IPS-18a (cell line): ENCODE data around the gene PGAP6.
"Not testable (repeated sequence)": the region's sequence is repeated elsewhere in the genome, so short reads cannot be mapped to it uniquely, and the experiment has no call there.

Source experiments
- H3K27ac ChIP-seq: one replicate; pipeline ENCODE4 v1.5.1; 2013; ENCODE audit warnings: low read length
- H3K27me3 ChIP-seq: one replicate; pipeline ENCODE4 v1.6.1; 2013; ENCODE audit warnings: mild to moderate bottlenecking, low read length; ENCODE audit not compliant: control insufficient read depth, insufficient read depth
- H3K36me3 ChIP-seq: one replicate; pipeline ENCODE4 v1.6.1; 2013; ENCODE audit warnings: low read depth, low read length; ENCODE audit not compliant: control insufficient read depth
- H3K4me1 ChIP-seq: one replicate; pipeline ENCODE4 v1.6.1; 2013; ENCODE audit warnings: low read depth, low read length; ENCODE audit not compliant: control insufficient read depth
- H3K4me3 ChIP-seq: one replicate; pipeline ENCODE4 v1.5.1; 2013; ENCODE audit warnings: low read length
- H3K9ac ChIP-seq: one replicate; pipeline ENCODE4 v1.6.1; 2013; ENCODE audit warnings: mild to moderate bottlenecking, low read length, moderate library complexity
- H3K9me3 ChIP-seq: one replicate; pipeline ENCODE4 v1.6.1; 2013; ENCODE audit warnings: low read depth, low read length; ENCODE audit not compliant: control insufficient read depth

The PGAP6 gene

GRCh38 chr16:368388-369158, 13.2 kb downstream of the PGAP6 start:
- no peak overlapping the region for H3K9ac ChIP-seq
- peaks cover 42% of the 10 kb centered on the region for H3K36me3 ChIP-seq

GRCh38 chr16:367333-367903, 14.4 kb downstream of the PGAP6 start:
- H3K27ac ChIP-seq, result no peak overlapping the region
- H3K36me3 ChIP-seq, result peaks cover 36% of the 10 kb centered on the region
- H3K4me1 ChIP-seq, result no peaks in the 10 kb centered on the region
- no peaks in the 10 kb centered on the region for H3K27me3 ChIP-seq
- no peak overlapping the region for H3K4me3 ChIP-seq
- H3K9me3 ChIP-seq, result no peaks in the 10 kb centered on the region
- H3K9ac ChIP-seq, result no peak overlapping the region

More at GRCh38 chr16:368388-369158, 13.2 kb downstream of the PGAP6 start:
- no peak overlapping the region for H3K27ac ChIP-seq
- no peaks in the 10 kb centered on the region for H3K4me1 ChIP-seq
- H3K9me3 ChIP-seq, result no peaks in the 10 kb centered on the region
- H3K27me3 ChIP-seq, result no peaks in the 10 kb centered on the region
- no peak overlapping the region for H3K4me3 ChIP-seq

GRCh38 chr16:366476-366875, 15.3 kb downstream of the PGAP6 start:
- Histone ChIP-seq H3K9ac (no peak overlapping the region), H3K36me3 (peaks cover 30% of the 10 kb centered on the region), H3K4me1 (no peaks in the 10 kb centered on the region), H3K9me3 (no peaks in the 10 kb centered on the region), H3K27ac (no peak overlapping the region), H3K27me3 (no peaks in the 10 kb centered on the region), H3K4me3 (no peak overlapping the region)

GRCh38 chr16:364595-365491, 16.9 kb downstream of the PGAP6 start:
- Histone ChIP-seq H3K9ac (no peak overlapping the region), H3K9me3 (no peaks in the 10 kb centered on the region), H3K4me3 (no peak overlapping the region), H3K4me1 (no peaks in the 10 kb centered on the region), H3K27me3 (no peaks in the 10 kb centered on the region), H3K36me3 (peaks cover 28% of the 10 kb centered on the region), H3K27ac (no peak overlapping the region)

- Histone ChIP-seq H3K36me3 (peaks cover 26% of the 10 kb centered on the region), H3K27ac (no peak overlapping the region), H3K4me1 (no peaks in the 10 kb centered on the region), H3K4me3 (no peak overlapping the region), H3K27me3 (no peaks in the 10 kb centered on the region), H3K9ac (no peak overlapping the region), H3K9me3 (no peaks in the 10 kb centered on the region)
These were observed 17.9 kb downstream of the PGAP6 start for GRCh38 chr16:363766-364490.

- Histone ChIP-seq H3K36me3 (peaks cover 19% of the 10 kb centered on the region), H3K4me3 (no peak overlapping the region), H3K27me3 (no peaks in the 10 kb centered on the region), H3K9ac (no peak overlapping the region), H3K9me3 (no peaks in the 10 kb centered on the region), H3K4me1 (no peaks in the 10 kb centered on the region), H3K27ac (no peak overlapping the region)
These were observed 18.5 kb downstream of the PGAP6 start for GRCh38 chr16:363110-363765.

GRCh38 chr16:362702-362999, 19.1 kb downstream of the PGAP6 start:
- H3K36me3 ChIP-seq, result peaks cover 13% of the 10 kb centered on the region
- not testable (repeated sequence) for H3K27ac ChIP-seq, H3K9me3 ChIP-seq, H3K27me3 ChIP-seq, H3K9ac ChIP-seq, H3K4me3 ChIP-seq, H3K4me1 ChIP-seq

GRCh38 chr16:361872-362701, 19.7 kb downstream of the PGAP6 start:
- H3K9ac ChIP-seq, result no peak overlapping the region
- H3K27ac ChIP-seq, result no peak overlapping the region
- H3K36me3 ChIP-seq, result peaks cover 8% of the 10 kb centered on the region
- H3K4me1 ChIP-seq, result no peaks in the 10 kb centered on the region
- no peaks in the 10 kb centered on the region for H3K27me3 ChIP-seq
- no peaks in the 10 kb centered on the region for H3K9me3 ChIP-seq
- H3K4me3 ChIP-seq, result no peak overlapping the region

GRCh38 chr16:361341-361871, 20.4 kb downstream of the PGAP6 start:
- no peak overlapping the region for H3K27ac ChIP-seq

GRCh38 chr16:360698-361336, 21.0 kb downstream of the PGAP6 start:
- no peaks in the 10 kb centered on the region for H3K27me3 ChIP-seq
- no peaks in the 10 kb centered on the region for H3K9me3 ChIP-seq
- H3K4me1 ChIP-seq, result no peaks in the 10 kb centered on the region
- H3K4me3 ChIP-seq, result no peak overlapping the region
- no peak overlapping the region for H3K9ac ChIP-seq
- H3K36me3 ChIP-seq, result no peaks in the 10 kb centered on the region
- H3K27ac ChIP-seq, result no peak overlapping the region

More at GRCh38 chr16:361341-361871, 20.4 kb downstream of the PGAP6 start:
- H3K9ac ChIP-seq, result no peak overlapping the region
- no peaks in the 10 kb centered on the region for H3K27me3 ChIP-seq
- no peaks in the 10 kb centered on the region for H3K4me1 ChIP-seq
- H3K9me3 ChIP-seq, result no peaks in the 10 kb centered on the region
- H3K36me3 ChIP-seq, result peaks cover 3% of the 10 kb centered on the region
- no peak overlapping the region for H3K4me3 ChIP-seq
